ENCODE measurements around the gene NAT8L. TPM values are rescaled to one million over a fixed set of nuclear protein-coding genes. Genes with fewer than 3 reads are reported as not detected.

Gene NAT8L
- total and polyA plus RNA-seq, 2 experiments from 2014 or later, result 1.5 to 2.7 TPM

DNA sequence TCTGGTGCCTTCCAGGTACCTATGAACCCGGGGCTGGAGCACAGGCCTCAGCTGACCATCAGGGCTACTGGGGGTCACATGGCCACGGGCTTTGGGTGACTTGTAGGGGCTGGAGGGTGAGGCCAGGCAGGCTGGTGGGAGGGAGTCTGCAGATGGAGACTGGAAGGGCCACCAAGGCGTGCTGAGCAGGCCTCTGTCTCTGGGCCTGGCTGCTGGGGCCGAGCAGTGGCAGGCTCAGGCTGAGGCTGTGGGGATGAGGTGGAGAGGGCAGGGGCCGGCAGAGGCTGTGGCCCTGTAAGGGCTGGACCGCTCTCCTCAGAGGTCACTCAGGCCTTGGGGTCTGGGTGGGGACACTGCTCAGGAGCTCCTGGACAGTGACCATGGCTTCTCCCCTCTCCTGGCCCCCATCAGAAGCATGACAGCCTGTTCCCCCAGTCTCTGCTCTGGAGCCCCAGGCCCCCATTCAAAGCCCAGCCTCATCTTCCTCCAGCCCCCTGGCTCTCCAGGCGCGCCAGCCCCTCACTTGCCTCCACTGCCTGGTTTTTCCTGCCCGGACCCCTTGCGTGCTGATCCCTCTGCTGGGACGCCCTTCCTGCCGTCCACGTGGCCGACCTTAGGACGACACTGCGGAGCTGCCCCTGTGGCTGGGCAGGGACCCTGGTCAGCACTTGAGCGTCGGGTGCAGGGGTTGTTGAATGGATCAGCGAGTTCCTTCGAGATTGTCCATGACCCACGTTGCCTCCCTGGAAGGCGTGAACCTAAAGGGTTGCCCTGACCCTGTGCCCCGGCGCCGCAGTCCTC is 11.1 kb upstream of the NAT8L start:
- peak; percentile 2 for DNase-seq (ENCODE audit: low spot score)
- Histone ChIP-seq H3K36me3 (replicated peaks; ENCODE audit: insufficient read depth, low read depth) (no peaks in the 10 kb centered on the region), H3K4me1 (ENCODE audit: insufficient read depth) (no peaks in the 10 kb centered on the region), H3K9me3 (ENCODE audit: low read depth) (no peaks in the 10 kb centered on the region), H4K20me1 (ENCODE audit: insufficient read depth, poor library complexity, severe bottlenecking) (no peaks in the 10 kb centered on the region), H2AFZ (no peak overlapping the region), H3K4me3 (no peak overlapping the region), H3K27me3 (peaks cover 9% of the 10 kb centered on the region), H3K4me2 (no peak overlapping the region), H3K79me2 (no peaks in the 10 kb centered on the region), H3K27ac (no peak overlapping the region), H3K9me2 (replicated peaks; ENCODE audit: insufficient read depth) (no peaks in the 10 kb centered on the region)
- TF ChIP-seq, protein P1, sequence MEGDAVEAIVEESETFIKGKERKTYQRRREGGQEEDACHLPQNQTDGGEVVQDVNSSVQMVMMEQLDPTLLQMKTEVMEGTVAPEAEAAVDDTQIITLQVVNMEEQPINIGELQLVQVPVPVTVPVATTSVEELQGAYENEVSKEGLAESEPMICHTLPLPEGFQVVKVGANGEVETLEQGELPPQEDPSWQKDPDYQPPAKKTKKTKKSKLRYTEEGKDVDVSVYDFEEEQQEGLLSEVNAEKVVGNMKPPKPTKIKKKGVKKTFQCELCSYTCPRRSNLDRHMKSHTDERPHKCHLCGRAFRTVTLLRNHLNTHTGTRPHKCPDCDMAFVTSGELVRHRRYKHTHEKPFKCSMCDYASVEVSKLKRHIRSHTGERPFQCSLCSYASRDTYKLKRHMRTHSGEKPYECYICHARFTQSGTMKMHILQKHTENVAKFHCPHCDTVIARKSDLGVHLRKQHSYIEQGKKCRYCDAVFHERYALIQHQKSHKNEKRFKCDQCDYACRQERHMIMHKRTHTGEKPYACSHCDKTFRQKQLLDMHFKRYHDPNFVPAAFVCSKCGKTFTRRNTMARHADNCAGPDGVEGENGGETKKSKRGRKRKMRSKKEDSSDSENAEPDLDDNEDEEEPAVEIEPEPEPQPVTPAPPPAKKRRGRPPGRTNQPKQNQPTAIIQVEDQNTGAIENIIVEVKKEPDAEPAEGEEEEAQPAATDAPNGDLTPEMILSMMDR (IDR thresholded peaks at IDR 0.05; ENCODE audit: poor library complexity), result no peak
- TF ChIP-seq EZH2 (IDR thresholded peaks at IDR 0.05; ENCODE audit: borderline replicate concordance) (no peak), EZH2phosphoT487 (IDR thresholded peaks at IDR 0.05; ENCODE audit: low read depth, severe bottlenecking, unreplicated experiment) (no peak)
- 88% methylated on average over 25 of the region's 25 CpGs for WGBS (ENCODE audit: low lambda C conversion rate, missing lambda C conversion rate)

DNA sequence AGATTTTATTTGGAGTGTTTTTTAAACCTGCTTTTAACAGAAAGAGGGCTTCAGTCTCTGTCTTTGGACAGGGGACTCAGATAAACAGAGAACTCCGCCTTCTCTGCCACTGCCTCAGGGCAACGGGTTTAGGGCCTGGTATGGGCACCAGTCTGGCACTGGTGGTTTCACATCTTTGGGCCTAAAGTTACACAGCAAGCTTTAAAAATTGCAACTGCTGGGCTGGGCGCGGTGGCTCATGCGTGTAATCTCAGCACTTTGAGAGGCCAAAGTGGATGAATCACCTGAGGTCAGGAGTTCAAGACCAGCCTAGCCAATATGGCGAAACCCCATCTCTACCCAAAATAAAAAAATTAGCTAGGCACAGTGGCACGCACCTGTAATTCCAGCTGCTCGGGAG is 10.3 kb upstream of the NAT8L start:
- no peak for TF ChIP-seq EZH2 (IDR thresholded peaks at IDR 0.05; ENCODE audit: borderline replicate concordance)
- H3K4me2 ChIP-seq, result no peak overlapping the region
- H3K79me2 ChIP-seq, result no peaks in the 10 kb centered on the region
- H3K4me1 ChIP-seq (ENCODE audit: insufficient read depth), result no peaks in the 10 kb centered on the region
- H3K4me3 ChIP-seq, result no peak overlapping the region
- no peaks in the 10 kb centered on the region for H3K36me3 ChIP-seq (replicated peaks; ENCODE audit: insufficient read depth, low read depth)
- no peak overlapping the region for H3K27ac ChIP-seq
- WGBS (ENCODE audit: low lambda C conversion rate, missing lambda C conversion rate), result 91% methylated on average over 8 of the region's 8 CpGs
- H4K20me1 ChIP-seq (ENCODE audit: insufficient read depth, poor library complexity, severe bottlenecking), result no peaks in the 10 kb centered on the region
- no peaks in the 10 kb centered on the region for H3K9me3 ChIP-seq (ENCODE audit: low read depth)
- H2AFZ ChIP-seq, result no peak overlapping the region
- peaks cover 9% of the 10 kb centered on the region for H3K27me3 ChIP-seq
- H3K9me2 ChIP-seq (replicated peaks; ENCODE audit: insufficient read depth), result no peaks in the 10 kb centered on the region
- DNase-seq (ENCODE audit: low spot score), result no peak

DNA sequence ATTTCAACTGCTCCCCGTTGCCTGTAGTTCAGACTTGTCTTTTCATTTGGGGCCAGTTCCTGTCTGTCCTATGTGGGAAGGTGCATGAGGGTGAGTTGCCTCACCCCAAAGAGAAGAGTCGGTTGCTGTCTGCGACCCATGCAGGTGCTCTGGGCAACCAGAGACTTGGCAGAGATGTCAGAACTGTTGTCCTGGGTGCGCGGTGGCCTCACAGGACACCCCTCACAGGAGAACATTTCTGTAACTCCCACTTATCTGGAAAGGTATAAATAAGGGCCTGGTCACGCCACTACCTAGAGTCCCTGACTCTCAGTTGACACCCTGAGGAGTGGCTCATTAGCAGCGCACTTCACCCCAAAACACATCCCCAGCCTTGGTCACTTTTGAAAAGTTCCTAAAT is 9.7 kb upstream of the NAT8L start:
- Histone ChIP-seq H3K4me1 (ENCODE audit: insufficient read depth) (no peaks in the 10 kb centered on the region), H4K20me1 (ENCODE audit: insufficient read depth, poor library complexity, severe bottlenecking) (no peaks in the 10 kb centered on the region), H3K4me2 (no peak overlapping the region), H3K27me3 (peaks cover 9% of the 10 kb centered on the region), H3K27ac (no peak overlapping the region), H3K9me2 (replicated peaks; ENCODE audit: insufficient read depth) (no peaks in the 10 kb centered on the region), H3K79me2 (no peaks in the 10 kb centered on the region), H2AFZ (no peak overlapping the region), H3K9me3 (ENCODE audit: low read depth) (no peaks in the 10 kb centered on the region), H3K36me3 (replicated peaks; ENCODE audit: insufficient read depth, low read depth) (no peaks in the 10 kb centered on the region), H3K4me3 (no peak overlapping the region)
- no peak for DNase-seq (ENCODE audit: low spot score)
- 95% methylated on average over 7 of the region's 7 CpGs for WGBS (ENCODE audit: low lambda C conversion rate, missing lambda C conversion rate)
- TF ChIP-seq, protein P1 (IDR thresholded peaks at IDR 0.05; ENCODE audit: poor library complexity), result no peak
- TF ChIP-seq EZH2 (IDR thresholded peaks at IDR 0.05; ENCODE audit: borderline replicate concordance), result no peak
- TF ChIP-seq EZH2phosphoT487 (IDR thresholded peaks at IDR 0.05; ENCODE audit: low read depth, severe bottlenecking, unreplicated experiment), result no peak

DNA sequence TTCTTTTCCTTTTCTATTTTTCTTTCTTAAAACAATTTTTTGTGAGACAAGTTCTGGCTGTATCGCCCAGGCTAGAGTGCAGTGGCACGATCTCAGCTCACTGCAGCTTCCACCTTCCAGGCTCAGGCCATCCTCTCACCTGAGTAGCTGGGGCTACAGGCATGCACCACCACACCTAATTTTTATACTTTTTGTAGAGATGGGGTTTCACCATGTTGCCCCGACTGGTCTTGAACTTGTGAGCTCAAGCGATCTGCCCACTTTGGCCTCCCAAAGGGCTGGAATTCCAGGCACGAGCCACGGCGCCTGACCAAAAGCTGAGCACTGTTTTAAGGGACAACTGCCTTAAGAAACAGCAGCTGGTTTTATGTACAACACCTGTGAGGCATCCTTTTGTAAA is 9.3 kb upstream of the NAT8L start:
- Histone ChIP-seq H3K79me2 (no peaks in the 10 kb centered on the region), H4K20me1 (ENCODE audit: insufficient read depth, poor library complexity, severe bottlenecking) (no peaks in the 10 kb centered on the region), H3K27ac (no peak overlapping the region), H3K36me3 (replicated peaks; ENCODE audit: insufficient read depth, low read depth) (no peaks in the 10 kb centered on the region), H3K4me2 (no peak overlapping the region), H3K9me2 (replicated peaks; ENCODE audit: insufficient read depth) (no peaks in the 10 kb centered on the region), H2AFZ (no peak overlapping the region), H3K4me3 (no peak overlapping the region), H3K27me3 (peaks cover 9% of the 10 kb centered on the region), H3K9me3 (ENCODE audit: low read depth) (no peaks in the 10 kb centered on the region), H3K4me1 (ENCODE audit: insufficient read depth) (no peaks in the 10 kb centered on the region)
- TF ChIP-seq, protein P1 (IDR thresholded peaks at IDR 0.05; ENCODE audit: poor library complexity), result no peak
- TF ChIP-seq EZH2phosphoT487 (IDR thresholded peaks at IDR 0.05; ENCODE audit: low read depth, severe bottlenecking, unreplicated experiment) (no peak), EZH2 (IDR thresholded peaks at IDR 0.05; ENCODE audit: borderline replicate concordance) (no peak)
- 90% methylated on average over 7 of the region's 7 CpGs for WGBS (ENCODE audit: low lambda C conversion rate, missing lambda C conversion rate)
- no peak for DNase-seq (ENCODE audit: low spot score)
